Activated CD8-positive, alpha-beta memory T cell treated with anti-CD3 and anti-CD28 coated beads, Interleukin-2, amount 50 U/mL, for 24 hours (primary cell): ENCODE data around the gene TMEM238L.

ENCODE experiments used
- DNase-seq: peaks from one replicate; pipeline ENCODE4 v3.0.0-alpha.2; 2020; ENCODE audit errors: extremely low read depth

Gene TMEM238L

DNA sequence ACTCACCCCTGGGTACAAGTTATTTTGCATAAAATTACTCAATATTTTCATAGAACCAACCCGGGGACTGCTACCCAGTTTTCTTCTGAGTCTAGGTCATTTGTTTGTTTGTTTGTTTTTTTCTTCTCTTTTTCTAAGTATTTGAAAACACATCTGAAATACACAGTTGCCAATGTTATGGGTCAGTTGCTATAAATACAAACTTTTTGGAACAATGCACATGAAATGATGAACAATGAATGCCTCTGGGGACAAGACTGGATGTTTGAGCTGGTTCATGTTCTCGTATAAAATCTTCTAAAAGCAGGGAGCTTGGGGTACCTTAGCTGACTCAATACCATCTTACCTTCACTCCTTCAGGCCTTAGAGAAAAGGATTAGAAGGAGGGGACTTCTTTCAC lies 30.5 kb downstream of the TMEM238L start:
- DNase-seq, result no peak

GRCh38 chr17:10772425-10773380 lies 31.2 kb downstream of the TMEM238L start:
- DNase-seq, result peak; percentile 6

- DNase-seq, result no peak
These were observed 32.8 kb downstream of the TMEM238L start for GRCh38 chr17:10771148-10771547.

DNA sequence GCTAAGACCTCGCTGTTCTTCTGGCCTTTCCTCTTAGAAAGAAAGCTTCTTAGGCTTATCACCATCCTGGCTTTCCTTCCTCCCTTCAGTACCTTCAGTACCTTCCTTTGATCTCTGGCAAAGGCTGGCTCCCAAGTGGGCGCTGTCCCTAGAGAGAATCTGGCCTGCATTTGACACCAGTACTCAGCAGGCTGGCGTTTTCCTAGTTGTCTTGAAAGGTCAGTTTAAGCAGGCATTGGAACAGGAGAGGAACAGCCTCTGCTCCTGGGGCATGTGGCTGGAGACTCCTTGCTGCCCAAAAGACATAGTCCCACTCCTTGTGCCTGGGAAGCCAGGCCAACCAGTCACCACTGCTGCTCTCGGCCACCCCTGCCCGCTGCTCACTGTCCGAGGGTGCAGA lies 34.1 kb downstream of the TMEM238L start:
- DNase-seq, result no peak

DNA sequence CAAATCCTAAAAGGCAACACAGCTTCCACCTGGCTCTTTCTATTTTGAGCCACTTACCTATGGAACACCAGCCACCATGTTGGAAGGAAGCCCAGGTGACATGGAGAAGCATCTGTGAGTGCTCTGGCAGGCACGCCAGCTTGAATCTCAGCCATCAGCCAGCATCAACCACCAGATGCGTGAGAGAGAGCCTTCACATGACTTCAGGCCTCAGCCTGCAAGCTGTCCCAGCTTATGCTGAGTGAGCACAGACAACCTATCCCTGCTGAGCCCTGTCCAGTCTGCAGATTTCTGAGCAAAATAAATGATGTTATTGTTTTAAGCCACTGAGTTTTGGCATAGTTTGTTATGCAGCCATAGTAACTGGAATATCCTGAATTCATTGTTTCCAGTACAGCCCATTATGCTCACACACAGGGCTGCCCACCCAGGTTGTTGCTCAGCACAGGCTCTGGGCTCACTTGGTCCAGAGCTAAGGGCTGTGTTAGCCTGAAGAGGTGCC lies 35.1 kb downstream of the TMEM238L start:
- DNase-seq, result no peak

GRCh38 chr17:10767232-10767631 lies 36.7 kb downstream of the TMEM238L start:
- DNase-seq, result no peak

- no peak for DNase-seq
These were observed 41.9 kb downstream of the TMEM238L start for GRCh38 chr17:10762037-10762436.

GRCh38 chr17:10761281-10761680 lies 42.6 kb downstream of the TMEM238L start:
- no peak for DNase-seq

DNA sequence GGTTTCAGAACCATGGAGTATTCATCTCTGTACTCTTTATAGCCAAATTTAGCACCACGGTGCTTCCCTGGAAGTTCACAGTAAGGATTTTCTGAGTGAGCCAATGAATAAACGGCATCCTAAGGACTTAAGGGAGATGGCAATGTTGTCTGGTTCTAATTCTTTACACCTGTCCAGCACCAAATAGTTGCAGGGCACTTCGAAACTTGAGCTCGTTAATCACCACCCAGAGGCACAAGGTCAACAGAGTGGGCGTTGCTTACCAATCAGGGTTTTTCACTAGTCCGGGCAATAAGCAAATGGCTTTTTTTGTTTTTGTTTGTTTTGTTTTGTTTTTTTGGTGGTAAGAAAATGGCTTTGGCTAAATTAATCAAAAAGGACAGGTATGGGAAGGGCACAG lies 45.8 kb downstream of the TMEM238L start:
- no peak for DNase-seq

DNA sequence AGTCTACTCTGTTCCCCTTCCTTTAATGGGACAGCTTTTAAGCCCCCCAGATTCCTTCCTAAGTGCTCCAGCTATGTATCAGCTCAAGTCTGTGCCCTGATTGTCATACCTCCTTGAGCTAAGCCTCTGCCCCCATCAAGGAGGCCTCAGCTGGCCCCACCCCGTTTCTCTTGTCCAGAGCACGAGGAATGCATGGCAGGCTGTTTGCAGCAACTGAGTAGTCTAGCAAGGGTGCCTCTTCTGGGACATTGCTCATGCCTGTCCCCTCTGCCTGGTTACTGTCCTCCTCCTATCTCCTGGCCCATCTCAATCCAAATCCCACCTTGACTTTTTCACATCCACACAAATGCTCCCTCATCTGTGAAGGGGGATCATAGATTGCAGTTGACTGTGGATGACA lies 46.3 kb downstream of the TMEM238L start:
- DNase-seq, result no peak

DNA sequence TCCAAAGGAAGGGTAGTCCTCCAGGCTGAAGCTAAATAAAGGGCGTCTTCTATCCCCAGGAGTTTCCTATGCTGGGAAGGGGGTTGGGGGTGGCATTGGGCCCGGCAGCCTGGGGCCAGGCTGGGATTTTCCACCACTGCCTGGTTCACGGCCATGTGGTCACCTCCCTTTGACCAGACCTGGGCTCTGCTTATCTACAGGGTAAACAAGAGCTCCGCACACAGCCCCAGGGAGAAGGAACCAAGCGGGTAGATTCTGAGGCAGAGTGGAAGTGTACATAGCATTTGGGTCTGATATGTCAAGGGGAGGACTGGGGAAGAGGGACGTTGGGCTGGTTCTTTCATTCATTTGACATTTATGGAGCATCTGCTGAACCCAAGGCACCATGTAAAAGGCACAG lies 46.8 kb downstream of the TMEM238L start:
- no peak for DNase-seq

- DNase-seq, result no peak
These were observed 47.3 kb downstream of the TMEM238L start for GRCh38 chr17:10756619-10757018.

DNA sequence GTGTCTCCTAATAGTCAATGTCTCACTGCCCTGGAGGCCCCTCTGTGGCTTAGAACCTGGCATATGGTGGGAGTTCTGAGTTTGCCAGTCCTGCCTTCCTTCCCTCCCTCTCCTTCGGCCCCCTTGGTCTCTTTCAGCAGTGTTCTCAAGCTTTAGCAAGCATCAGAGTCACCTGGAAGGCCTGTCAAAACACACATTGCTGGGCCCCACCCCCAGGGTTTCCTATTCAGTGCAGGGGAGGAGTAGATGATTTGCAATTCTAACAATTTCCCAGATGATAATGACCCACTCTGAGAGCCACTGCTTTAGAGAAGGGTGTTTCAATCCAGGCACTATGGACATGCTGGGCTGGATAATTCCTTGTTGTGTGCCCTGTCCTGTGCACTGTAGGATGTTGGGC lies 47.7 kb downstream of the TMEM238L start:
- DNase-seq, result no peak

GRCh38 chr17:10755592-10756127 lies 48.2 kb downstream of the TMEM238L start:
- no peak for DNase-seq

GRCh38 chr17:10754861-10755591 lies 48.9 kb downstream of the TMEM238L start:
- no peak for DNase-seq

DNA sequence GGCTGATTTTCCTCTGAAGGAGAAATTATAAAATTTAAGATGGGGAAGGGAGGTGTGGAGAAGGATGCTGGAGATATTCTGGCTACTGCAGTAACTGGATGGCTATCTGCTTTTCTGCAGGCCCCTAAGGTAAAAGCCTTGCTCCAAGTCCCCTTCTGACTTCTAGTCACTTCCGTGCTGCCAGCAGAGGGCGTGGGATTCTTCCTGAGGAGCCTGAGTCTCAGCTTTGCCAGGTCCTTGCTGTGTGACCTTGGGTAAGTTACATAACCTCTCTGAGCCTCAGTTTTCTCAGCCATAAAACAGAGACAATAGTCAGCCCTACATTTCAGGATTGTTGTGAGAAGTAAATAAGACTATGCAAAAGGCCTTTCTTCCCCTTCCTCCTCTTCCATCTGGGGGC lies 49.8 kb downstream of the TMEM238L start:
- DNase-seq, result no peak

DNA sequence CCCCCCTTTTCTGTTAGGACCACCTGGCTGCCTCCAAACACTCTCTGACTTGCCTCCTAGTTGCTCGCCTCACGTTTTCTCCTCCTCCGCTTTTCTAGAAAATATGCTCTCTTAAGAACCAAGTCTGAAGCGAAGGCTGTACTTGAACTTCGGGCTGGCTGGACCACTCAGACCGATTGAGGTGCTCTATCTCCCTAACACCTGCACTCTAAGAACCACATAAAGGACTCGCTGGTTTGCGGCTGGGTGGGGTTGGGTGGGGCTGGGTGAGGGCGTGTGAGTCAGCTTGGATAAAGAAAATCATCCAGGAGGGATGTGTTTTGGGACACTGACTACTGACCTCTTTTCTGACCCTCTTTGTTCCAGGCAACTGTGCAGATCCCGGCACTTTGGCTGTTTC lies 51.2 kb downstream of the TMEM238L start:
- DNase-seq, result no peak

DNA sequence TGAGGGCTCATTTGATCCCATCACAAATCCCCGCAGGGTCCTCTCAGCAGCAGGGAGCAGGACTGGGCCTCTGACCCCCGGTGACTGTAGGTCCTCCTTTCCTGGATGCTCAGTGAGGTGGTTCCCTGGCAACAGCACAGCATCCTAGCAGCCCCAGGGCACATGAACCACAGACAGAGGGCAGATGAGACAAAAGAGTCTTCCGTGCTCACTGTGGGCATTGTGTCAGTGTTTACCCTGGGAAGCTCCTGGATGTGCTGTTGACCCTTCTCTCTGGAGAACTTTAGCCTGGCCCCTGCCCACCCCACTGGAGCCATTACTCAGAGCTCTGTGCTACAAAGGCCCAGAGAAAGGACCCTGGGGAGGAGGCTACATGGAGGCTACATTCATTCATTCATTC lies 52.3 kb downstream of the TMEM238L start:
- no peak for DNase-seq

- DNase-seq, result no peak
These were observed 53.7 kb downstream of the TMEM238L start for GRCh38 chr17:10750210-10750609.

DNA sequence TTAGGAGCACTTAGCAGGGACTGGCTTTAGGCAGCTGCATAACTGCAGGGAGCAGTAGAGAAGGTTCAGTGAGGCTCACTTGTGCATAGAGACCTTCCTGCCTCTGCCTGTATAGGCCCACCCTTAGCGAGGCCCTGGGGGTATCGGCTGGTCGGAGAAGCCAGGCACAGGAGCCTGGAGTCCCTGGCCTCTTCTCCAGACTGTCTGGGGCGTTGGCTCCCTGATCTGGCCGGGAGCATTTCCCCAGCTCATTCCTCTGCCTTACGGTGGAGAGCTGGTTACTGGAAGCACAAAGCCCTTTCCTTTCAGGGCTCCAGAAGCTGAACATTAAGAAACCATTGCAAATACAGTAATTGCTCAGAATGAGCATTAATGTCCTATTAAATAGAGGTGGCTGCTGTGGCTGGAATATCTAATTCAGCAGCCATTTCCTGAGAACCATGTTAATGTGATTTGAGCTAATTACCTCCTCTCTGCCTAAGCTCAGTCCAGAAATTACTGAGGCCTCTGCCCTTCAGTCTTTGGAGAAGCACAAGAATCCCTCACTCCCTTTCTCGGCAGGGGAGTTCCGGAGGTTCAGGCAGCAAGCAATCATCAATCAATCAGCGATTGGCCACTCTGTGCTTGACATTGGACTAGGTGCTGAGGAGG lies 55.2 kb downstream of the TMEM238L start:
- no peak for DNase-seq

DNA sequence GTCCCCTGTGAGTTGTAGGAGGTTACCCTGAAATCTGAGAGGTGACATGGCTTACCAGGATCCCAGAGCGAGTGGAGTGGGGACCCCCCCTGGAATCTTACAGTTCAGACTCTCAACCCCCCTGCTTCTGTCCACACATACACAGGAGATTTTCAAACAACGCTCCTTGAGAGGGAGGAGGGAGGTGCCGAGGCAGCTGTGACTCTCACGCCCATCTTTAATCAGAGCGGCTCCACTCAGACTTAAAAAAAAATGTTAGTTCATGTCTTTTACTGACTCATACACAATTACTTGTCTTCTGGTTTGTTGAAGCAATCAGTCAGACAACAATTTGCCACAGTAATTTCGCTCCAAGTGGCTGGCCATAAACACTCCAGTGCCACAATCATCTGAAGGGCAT lies 58.7 kb downstream of the TMEM238L start:
- no peak for DNase-seq
